ENCODE measurements around the gene GHR.

DNA sequence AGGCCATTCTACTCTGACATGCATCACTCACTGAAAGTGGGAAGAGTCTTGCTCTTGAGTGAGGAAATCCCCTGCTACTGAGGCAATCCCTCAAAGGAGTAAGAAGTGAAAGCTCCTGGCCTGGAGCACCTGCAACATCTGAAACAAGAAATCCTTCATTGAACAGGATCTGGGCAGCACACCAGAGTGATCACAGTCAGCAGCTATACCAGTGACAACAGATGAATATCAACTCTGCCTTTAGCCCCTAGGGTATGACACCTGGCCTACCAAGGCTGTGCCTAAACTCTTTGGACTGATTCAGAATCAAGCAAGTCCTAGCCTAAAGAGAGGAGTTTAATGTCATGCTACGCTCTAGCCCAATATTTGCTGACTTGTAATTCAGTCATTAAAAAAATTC lies 177.2 kb downstream of the GHR start:
- TF ChIP-seq, protein P1, sequence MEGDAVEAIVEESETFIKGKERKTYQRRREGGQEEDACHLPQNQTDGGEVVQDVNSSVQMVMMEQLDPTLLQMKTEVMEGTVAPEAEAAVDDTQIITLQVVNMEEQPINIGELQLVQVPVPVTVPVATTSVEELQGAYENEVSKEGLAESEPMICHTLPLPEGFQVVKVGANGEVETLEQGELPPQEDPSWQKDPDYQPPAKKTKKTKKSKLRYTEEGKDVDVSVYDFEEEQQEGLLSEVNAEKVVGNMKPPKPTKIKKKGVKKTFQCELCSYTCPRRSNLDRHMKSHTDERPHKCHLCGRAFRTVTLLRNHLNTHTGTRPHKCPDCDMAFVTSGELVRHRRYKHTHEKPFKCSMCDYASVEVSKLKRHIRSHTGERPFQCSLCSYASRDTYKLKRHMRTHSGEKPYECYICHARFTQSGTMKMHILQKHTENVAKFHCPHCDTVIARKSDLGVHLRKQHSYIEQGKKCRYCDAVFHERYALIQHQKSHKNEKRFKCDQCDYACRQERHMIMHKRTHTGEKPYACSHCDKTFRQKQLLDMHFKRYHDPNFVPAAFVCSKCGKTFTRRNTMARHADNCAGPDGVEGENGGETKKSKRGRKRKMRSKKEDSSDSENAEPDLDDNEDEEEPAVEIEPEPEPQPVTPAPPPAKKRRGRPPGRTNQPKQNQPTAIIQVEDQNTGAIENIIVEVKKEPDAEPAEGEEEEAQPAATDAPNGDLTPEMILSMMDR (conservative IDR thresholded peaks at IDR 0.05; ENCODE audit: low read length) = no peak
- no peak for TF ChIP-seq EZH2phosphoT487 (IDR thresholded peaks at IDR 0.05; ENCODE audit: borderline replicate concordance, low read depth, low read length)
